Mesenchymal stem cell (in vitro differentiated cells and primary cell): Measurements from ENCODE around the gene ESYT2.

ENCODE experiments used
- DNase-seq: peaks from one replicate; pipeline ENCODE4 v3.0.0-alpha.2; 2013
- H2AFZ ChIP-seq: one replicate; pipeline ENCODE4 v1.6.1; 2013; ENCODE audit warnings: low read depth, mild to moderate bottlenecking, control low read depth, inconsistent platforms, low read length, moderate library complexity
- H2AK5ac ChIP-seq: 2 replicates; pipeline ENCODE4 v1.6.1; 2013; ENCODE audit warnings: low read length, moderate library complexity, mild to moderate bottlenecking, inconsistent platforms; ENCODE audit not compliant: severe bottlenecking
- H2BK120ac ChIP-seq: one replicate; pipeline ENCODE4 v1.6.1; 2013; ENCODE audit warnings: low read depth, mild to moderate bottlenecking, inconsistent platforms, low read length, moderate library complexity
- H2BK12ac ChIP-seq, 2 experiments: one replicate each; pipeline ENCODE4 v1.6.1; 2013; ENCODE audit warnings: inconsistent platforms in 2 of 2, low read length in 2 of 2, mild to moderate bottlenecking in 2 of 2, moderate library complexity in 2 of 2, control low read depth in 1 of 2
- H2BK15ac ChIP-seq: one replicate; pipeline ENCODE4 v1.6.1; 2013; ENCODE audit warnings: mild to moderate bottlenecking, low read depth, inconsistent platforms; ENCODE audit not compliant: poor library complexity, severe bottlenecking
- H2BK5ac ChIP-seq: 2 replicates; pipeline ENCODE4 v1.6.1; 2013; ENCODE audit warnings: low read depth, mild to moderate bottlenecking, low read length, control low read depth, inconsistent platforms; ENCODE audit not compliant: poor library complexity, severe bottlenecking
- H3K14ac ChIP-seq, 2 experiments: one replicate each; pipeline ENCODE4 v1.6.1; 2013; ENCODE audit warnings: inconsistent platforms in 2 of 2, low read length in 2 of 2, control low read depth in 1 of 2, mild to moderate bottlenecking in 1 of 2, moderate library complexity in 1 of 2
- H3K18ac ChIP-seq, 2 experiments: one replicate each; pipeline ENCODE4 v1.6.1; 2013; ENCODE audit warnings: inconsistent platforms in 2 of 2, low read length in 2 of 2, control low read depth in 1 of 2, low read depth in 1 of 2, mild to moderate bottlenecking in 1 of 2
- H3K23ac ChIP-seq, 2 experiments: one replicate each; pipeline ENCODE4 v1.6.1; 2013; ENCODE audit warnings: inconsistent platforms in 2 of 2, low read length in 2 of 2, mild to moderate bottlenecking in 2 of 2, moderate library complexity in 2 of 2, control low read depth in 1 of 2
- H3K27ac ChIP-seq: 2 replicates; pipeline ENCODE4 v1.5.1; 2013; ENCODE audit warnings: mild to moderate bottlenecking, moderate library complexity, low read length, control low read depth, inconsistent platforms; ENCODE audit not compliant: poor library complexity, severe bottlenecking
- H3K27me3 ChIP-seq, 2 experiments: 2 replicates each; pipeline versions ENCODE4 v1.6.1 to v1.7.0; 2013; ENCODE audit warnings: low read length in 2 of 2, mild to moderate bottlenecking in 2 of 2, moderate library complexity in 2 of 2, control low read depth in 1 of 2, inconsistent platforms in 1 of 2; ENCODE audit not compliant: control insufficient read depth in 1 of 2, insufficient read depth in 1 of 2
- H3K36me3 ChIP-seq, 2 experiments: 2 replicates each; pipeline versions ENCODE4 v1.6.1 to v1.7.0; 2013; ENCODE audit warnings: low read length in 2 of 2, control low read depth in 1 of 2, inconsistent platforms in 1 of 2, low read depth in 1 of 2, mild to moderate bottlenecking in 1 of 2; ENCODE audit not compliant: insufficient read depth in 2 of 2, control insufficient read depth in 1 of 2
- H3K4ac ChIP-seq, 2 experiments: one replicate each; pipeline ENCODE4 v1.6.1; 2013; ENCODE audit warnings: inconsistent platforms in 2 of 2, low read length in 2 of 2, mild to moderate bottlenecking in 2 of 2, moderate library complexity in 2 of 2, control low read depth in 1 of 2, low read depth in 1 of 2
- H3K4me1 ChIP-seq: 2 replicates; pipeline ENCODE4 v1.6.1; 2013; ENCODE audit warnings: low read depth, low read length, control low read depth; ENCODE audit not compliant: control insufficient read depth, insufficient read depth
- H3K4me2 ChIP-seq: 2 replicates; pipeline ENCODE4 v1.6.1; 2013; ENCODE audit warnings: low read length, mild to moderate bottlenecking, inconsistent platforms; ENCODE audit not compliant: poor library complexity, severe bottlenecking
- H3K4me3 ChIP-seq, 2 experiments: 2 replicates each; pipeline versions ENCODE4 v1.5.1 to v1.7.0; 2013; ENCODE audit warnings: low read length in 2 of 2, mild to moderate bottlenecking in 2 of 2, control low read depth in 1 of 2, low read depth in 1 of 2; ENCODE audit not compliant: insufficient read depth in 1 of 2
- H3K79me1 ChIP-seq: replicated peaks from 2 replicates; pipeline ENCODE4 v1.6.1; 2013; ENCODE audit warnings: mild to moderate bottlenecking, control low read depth, low read length, inconsistent platforms; ENCODE audit not compliant: poor library complexity, severe bottlenecking
- H3K9ac ChIP-seq: 2 replicates; pipeline ENCODE4 v1.7.0; 2013; ENCODE audit warnings: mild to moderate bottlenecking, low read length, moderate library complexity
- H3K9me3 ChIP-seq: 2 replicates; pipeline ENCODE4 v1.7.0; 2013; ENCODE audit warnings: mild to moderate bottlenecking, low read length; ENCODE audit not compliant: control insufficient read depth
- H4K8ac ChIP-seq: one replicate; pipeline ENCODE4 v1.6.1; 2013; ENCODE audit warnings: inconsistent platforms, mild to moderate bottlenecking, low read length, moderate library complexity
- H4K91ac ChIP-seq: one replicate; pipeline ENCODE4 v1.6.1; 2013; ENCODE audit warnings: mild to moderate bottlenecking, low read length, inconsistent platforms
- WGBS: methylation state at CpG from one replicate; pipeline ENCODE4 v1.1.7; 2013; ENCODE audit warnings: mixed read lengths; 5-methylcytosine and 5-hydroxymethylcytosine counted together

ESYT2 gene

GRCh38 chr7:158747408-158747807 is 81.9 kb downstream of the ESYT2 start:
- no peak overlapping the region for H2BK120ac ChIP-seq
- H4K8ac ChIP-seq = no peak overlapping the region
- no peaks in the 10 kb centered on the region for H3K27me3 ChIP-seq
- peaks cover 23% of the 10 kb centered on the region for H3K79me1 ChIP-seq
- no peak overlapping the region for H2BK5ac ChIP-seq
- no peak overlapping the region for H3K4me2 ChIP-seq
- H3K23ac ChIP-seq = no peak overlapping the region
- no peak overlapping the region for H2AK5ac ChIP-seq
- H3K18ac ChIP-seq = no peak overlapping the region
- H2BK12ac ChIP-seq = no peak overlapping the region
- no peak for DNase-seq
- H3K14ac ChIP-seq = no peak overlapping the region
- H4K91ac ChIP-seq = no peak overlapping the region
- no peaks in the 10 kb centered on the region for H3K9me3 ChIP-seq
- no peaks in the 10 kb centered on the region for H3K4me1 ChIP-seq
- peaks cover 39 to 96% of the 10 kb centered on the region in 2 experiments for H3K36me3 ChIP-seq
- H3K4ac ChIP-seq = no peak overlapping the region
- H3K4me3 ChIP-seq = no peak overlapping the region
- no peak overlapping the region for H3K9ac ChIP-seq
- H3K27ac ChIP-seq = no peak overlapping the region
- over 99% methylated on average over 9 of the region's 10 CpGs for WGBS
- H2BK15ac ChIP-seq = no peak overlapping the region
- no peak overlapping the region for H2AFZ ChIP-seq

DNA sequence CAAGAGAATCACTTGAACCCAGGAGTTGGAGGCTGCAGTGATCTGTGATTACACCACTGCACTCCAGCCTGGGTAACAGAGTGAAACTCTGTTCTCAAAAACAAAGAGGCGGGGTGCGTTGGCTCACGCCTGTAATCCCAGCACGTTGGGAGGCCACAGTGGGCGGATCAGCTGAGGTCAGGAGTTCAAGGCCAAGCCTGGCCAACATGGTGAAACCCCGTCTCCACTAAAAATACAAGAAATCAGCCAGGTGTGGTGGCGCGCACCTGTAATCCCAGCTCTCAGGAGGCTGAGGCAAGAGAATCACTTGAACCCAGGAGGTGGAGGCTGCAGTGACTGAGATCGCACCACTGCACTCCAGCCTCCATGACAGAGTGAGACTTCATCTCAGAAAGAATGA is 82.4 kb downstream of the ESYT2 start:
- Histone ChIP-seq H3K4me1 (peaks cover 2% of the 10 kb centered on the region), H3K18ac (no peak overlapping the region), H2AK5ac (no peak overlapping the region), H2BK5ac (no peak overlapping the region), H3K4me3 (no peak overlapping the region), H3K9me3 (no peaks in the 10 kb centered on the region), H4K91ac (no peak overlapping the region), H3K9ac (no peak overlapping the region), H3K23ac (no peak overlapping the region), H3K4me2 (no peak overlapping the region), H2BK120ac (no peak overlapping the region), H3K27me3 (no peaks in the 10 kb centered on the region), H3K27ac (no peak overlapping the region), H3K79me1 (peaks cover 26% of the 10 kb centered on the region), H3K36me3 (peaks cover 44 to 96% of the 10 kb centered on the region in 2 experiments), H2BK15ac (no peak overlapping the region), H2BK12ac (no peak overlapping the region), H3K4ac (no peak overlapping the region), H2AFZ (no peak overlapping the region), H4K8ac (no peak overlapping the region), H3K14ac (no peak overlapping the region)
- 93% methylated on average over 9 of the region's 9 CpGs for WGBS
- DNase-seq = no peak

DNA sequence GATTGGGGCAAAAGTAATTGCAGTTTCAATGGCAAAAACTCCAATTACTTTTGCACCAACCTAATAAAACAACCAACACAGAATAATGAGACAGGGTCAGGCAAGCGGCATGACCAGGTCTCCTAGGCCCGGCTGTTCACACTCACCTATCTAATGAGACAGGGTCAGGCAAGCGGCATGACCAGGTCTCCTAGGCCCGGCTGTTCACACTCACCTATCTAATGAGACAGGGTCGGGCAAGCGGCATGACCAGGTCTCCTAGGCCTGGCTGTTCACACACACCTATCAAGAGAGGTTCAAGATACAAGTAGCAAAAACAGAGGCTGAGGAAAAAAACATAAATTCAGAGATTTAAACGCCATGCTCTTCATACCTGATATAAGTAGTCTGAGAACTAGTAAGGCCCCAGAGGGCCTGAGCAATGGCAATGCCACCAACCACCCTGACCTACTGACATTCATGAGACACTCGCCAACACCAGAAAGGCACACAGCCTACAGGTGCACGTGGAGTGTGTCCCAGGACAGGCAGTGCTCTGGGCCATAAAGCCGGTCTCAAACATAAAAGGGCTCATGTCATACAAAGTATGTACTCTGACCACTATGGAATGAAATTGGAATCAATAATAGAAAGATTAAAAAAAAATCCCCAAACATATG is 84.1 kb downstream of the ESYT2 start:
- Histone ChIP-seq H3K4ac (no peak overlapping the region), H3K23ac (no peak overlapping the region), H3K4me2 (no peak overlapping the region), H3K9me3 (no peaks in the 10 kb centered on the region), H2BK15ac (no peak overlapping the region), H3K79me1 (peaks cover 22% of the 10 kb centered on the region), H3K27ac (no peak overlapping the region), H3K18ac (no peak overlapping the region), H3K4me3 (no peak overlapping the region), H3K14ac (no peak overlapping the region), H2BK12ac (no peak overlapping the region), H3K4me1 (peaks cover 11% of the 10 kb centered on the region), H3K36me3 (peaks cover 51 to 98% of the 10 kb centered on the region in 2 experiments), H2AK5ac (no peak overlapping the region), H2AFZ (no peak overlapping the region), H3K9ac (no peak overlapping the region), H4K8ac (no peak overlapping the region), H4K91ac (no peak overlapping the region), H2BK120ac (no peak overlapping the region), H2BK5ac (no peak overlapping the region), H3K27me3 (no peaks in the 10 kb centered on the region)
- DNase-seq = no peak
- WGBS = 100% methylated on average over 4 of the region's 10 CpGs

- Histone ChIP-seq H3K27ac (no peak overlapping the region), H3K4ac (no peak overlapping the region), H2BK15ac (no peak overlapping the region), H3K9ac (no peak overlapping the region), H4K91ac (no peak overlapping the region), H3K18ac (no peak overlapping the region), H3K79me1 (peaks cover 22% of the 10 kb centered on the region), H4K8ac (no peak overlapping the region), H2BK120ac (no peak overlapping the region), H3K14ac (no peak overlapping the region), H2AK5ac (no peak overlapping the region), H2AFZ (no peak overlapping the region), H3K27me3 (no peaks in the 10 kb centered on the region), H2BK5ac (no peak overlapping the region), H3K4me3 (no peak overlapping the region), H3K23ac (no peak overlapping the region), H2BK12ac (no peak overlapping the region), H3K9me3 (no peaks in the 10 kb centered on the region), H3K36me3 (peaks cover 51 to 95% of the 10 kb centered on the region in 2 experiments), H3K4me2 (no peak overlapping the region), H3K4me1 (peaks cover 18% of the 10 kb centered on the region)
- no peak for DNase-seq
- WGBS = 99% methylated on average over 4 of the region's 4 CpGs
Observed at GRCh38 chr7:158744070-158744469, 85.2 kb downstream of the ESYT2 start.
